ENCODE measurements around the gene WDR88.
"Not testable (repeated sequence)": the region's sequence is repeated elsewhere in the genome, so short reads cannot be mapped to it uniquely, and the experiment has no call there.

The WDR88 gene

GRCh38 chr19:33199441-33200265, 67.7 kb downstream of the WDR88 start:
- no peak for DNase-seq

- no peak for DNase-seq
Observed at GRCh38 chr19:33201473-33201872, 69.6 kb downstream of the WDR88 start.

GRCh38 chr19:33201886-33202545, 70.1 kb downstream of the WDR88 start:
- no peak for DNase-seq

DNA sequence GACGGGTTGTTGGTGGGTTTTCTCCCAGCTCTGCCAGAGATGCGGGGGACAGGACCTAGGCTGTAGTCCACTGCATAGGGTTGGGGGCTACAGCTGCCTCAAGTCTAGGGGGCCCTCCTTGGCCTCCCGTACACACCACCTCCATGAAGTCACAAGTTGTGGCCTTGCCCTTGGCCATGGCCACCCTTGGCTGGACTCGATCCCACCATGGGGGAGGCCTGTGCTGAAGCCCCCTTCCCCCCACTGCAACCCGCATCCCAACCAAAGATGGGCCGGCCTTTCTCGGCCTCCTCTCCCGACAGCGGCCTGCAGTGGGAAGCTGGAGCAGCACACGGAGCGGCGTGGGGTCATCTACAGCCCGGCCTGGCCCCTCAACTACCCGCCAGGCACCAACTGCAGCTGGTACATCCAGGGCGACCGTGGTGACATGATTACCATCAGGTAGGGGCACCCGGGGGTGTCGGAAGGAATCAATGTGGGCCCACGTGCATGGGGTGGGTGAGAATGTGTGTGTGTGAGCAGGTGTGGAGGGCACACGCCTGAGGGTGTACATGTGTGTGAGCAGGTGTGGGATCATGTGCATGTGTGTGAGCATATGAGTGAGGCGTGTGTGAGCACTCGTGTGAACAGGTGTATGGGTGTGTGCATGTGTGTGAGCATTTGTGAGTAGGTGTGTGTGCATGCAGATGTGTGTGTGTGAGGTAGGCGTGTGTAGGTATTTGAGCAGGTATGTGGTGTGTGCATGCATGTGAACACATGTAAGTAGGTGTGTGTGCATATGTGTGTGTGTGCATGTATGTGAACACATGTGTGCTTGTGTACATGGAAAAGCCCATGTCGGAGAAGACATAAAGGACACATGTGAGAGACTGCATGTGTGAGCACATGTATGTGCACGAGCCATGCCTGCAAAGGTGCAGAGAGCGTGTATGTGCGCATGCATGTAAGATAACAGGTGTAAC, 70.9 kb downstream of the WDR88 start:
- DNase-seq, result no peak

DNA sequence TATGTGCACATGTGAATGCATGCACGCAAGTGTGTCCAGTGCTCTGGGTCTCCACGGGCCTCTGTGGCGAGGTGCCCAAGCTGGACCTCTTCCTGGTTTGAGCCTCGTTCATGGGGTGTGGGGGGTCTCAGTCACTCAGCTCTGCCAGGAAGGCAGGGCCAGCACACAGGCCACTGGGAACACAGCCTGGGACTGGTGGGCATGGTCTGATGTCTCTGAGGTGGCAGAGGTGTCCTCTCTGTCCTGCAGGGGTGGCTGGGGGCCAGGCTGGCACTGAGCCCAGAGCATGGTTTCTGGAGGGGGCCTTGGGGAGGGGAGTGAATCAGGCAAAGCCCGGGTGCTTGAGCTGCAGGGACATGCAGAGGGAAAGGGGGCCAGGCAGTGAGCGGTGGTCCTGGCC, 71.6 kb downstream of the WDR88 start:
- no peak for DNase-seq

DNA sequence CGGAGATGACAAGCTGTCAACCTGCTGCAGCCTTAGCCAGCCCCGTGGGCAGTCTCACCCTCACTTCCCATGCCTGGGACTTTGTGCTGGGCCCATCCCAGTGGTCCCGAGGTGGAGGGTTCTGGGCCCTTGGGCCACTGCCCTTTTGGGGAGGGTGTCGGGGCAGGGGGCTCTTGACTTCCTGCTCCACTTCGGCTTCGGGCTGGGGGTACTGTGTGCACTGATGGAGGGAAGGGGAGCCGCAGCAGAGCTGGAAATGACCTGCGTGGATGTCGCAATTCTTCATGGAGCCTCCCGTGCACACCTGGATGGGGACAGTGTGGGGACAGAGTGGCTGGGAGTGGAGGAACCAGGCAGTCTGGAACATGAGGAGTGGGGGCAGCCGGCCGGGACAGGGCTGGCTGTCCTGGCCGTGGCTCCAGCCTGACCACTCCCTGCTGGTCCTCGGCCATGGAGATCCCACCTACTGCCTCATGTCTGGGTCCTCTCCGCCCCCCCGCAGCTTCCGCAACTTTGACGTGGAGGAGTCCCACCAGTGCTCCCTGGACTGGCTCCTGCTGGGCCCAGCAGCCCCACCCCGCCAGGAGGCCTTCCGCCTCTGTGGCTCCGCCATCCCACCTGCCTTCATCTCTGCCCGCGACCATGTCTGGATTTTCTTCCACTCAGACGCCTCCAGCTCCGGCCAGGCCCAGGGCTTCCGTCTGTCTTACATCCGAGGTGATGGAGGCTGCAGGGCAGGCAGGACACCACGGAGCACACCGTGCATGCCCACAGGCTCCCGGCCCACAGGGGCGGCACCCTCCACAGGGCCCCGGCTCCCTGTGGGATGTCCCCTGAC, 72.4 kb downstream of the WDR88 start:
- no peak for DNase-seq

GRCh38 chr19:33205110-33205509, 73.2 kb downstream of the WDR88 start:
- no peak for DNase-seq

DNA sequence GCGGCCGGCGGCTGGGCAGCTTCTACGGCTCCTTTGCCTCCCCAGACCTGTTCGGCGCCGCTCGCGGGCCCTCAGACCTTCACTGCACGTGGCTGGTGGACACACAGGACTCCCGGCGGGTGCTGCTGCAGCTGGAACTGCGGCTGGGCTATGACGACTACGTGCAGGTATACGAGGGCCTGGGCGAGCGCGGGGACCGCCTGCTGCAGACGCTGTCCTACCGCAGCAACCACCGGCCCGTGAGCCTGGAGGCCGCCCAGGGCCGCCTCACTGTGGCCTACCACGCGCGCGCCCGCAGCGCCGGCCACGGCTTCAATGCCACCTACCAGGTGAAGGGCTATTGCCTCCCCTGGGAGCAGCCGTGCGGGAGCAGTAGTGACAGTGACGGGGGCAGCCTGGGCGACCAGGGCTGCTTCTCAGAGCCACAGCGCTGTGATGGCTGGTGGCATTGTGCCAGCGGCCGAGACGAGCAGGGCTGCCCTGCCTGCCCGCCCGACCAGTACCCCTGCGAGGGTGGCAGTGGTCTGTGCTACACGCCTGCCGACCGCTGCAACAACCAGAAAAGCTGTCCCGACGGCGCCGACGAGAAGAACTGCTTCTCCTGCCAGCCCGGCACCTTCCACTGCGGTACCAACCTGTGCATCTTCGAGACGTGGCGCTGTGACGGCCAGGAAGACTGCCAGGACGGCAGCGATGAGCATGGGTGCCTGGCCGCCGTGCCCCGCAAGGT, 73.8 kb downstream of the WDR88 start:
- no peak for DNase-seq

DNA sequence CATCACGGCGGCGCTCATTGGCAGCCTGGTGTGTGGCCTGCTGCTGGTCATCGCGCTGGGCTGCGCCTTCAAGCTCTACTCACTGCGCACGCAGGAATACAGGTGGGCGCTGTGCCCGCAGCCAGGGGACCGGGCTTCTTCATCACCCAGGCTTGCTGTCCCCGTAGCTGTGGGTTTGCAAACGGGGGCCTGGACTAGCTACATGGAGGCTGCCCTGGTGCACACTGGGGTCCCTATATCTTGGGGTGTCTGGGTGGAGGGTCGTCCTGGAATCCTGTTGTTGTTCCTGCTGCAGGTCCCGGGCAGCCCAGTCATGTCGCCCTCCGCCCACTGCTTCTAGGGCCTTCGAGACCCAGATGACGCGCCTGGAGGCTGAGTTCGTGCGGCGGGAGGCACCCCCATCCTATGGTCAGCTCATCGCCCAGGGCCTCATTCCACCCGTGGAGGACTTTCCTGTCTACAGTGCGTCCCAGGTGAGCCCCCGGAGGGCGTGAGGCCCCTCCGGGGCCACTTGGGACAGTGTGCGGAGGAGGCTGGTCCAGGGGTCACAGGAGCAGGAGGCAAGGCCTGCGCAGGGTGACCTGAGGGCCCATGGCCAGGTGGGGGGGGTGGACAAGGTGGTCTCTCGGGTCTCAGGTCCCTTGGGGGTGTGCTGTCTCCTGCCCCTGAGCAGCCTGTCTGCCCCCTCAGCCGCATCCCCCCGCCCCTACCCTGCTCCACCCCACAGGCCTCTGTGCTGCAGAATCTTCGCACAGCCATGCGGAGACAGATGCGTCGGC, 74.5 kb downstream of the WDR88 start:
- no peak for DNase-seq

- no peak for DNase-seq
Observed at GRCh38 chr19:33207040-33207620, 75.2 kb downstream of the WDR88 start.

DNA sequence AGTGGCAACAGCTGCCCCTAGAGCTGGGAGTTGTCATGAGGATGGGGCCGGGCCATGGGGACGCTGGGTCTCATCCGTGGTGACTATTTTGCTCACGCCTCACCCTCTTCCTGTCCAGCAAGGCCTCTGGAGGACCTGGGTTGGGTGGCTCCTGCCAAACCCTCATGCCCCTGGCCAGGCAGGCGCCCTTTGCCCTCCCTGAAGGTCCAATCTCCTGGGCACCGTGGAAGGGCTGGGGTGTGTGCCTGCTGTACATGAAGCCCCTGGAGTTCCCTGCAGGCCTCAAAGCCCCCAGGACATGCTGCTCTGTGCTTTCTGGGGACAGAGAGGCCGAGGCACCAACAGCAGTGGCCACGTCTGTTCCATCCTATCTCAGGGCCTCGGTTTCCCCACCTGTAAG, 76.0 kb downstream of the WDR88 start:
- DNase-seq, result no peak

GRCh38 chr19:33208371-33208895, 76.5 kb downstream of the WDR88 start:
- DNase-seq, result no peak

- no peak for DNase-seq
Observed at GRCh38 chr19:33208904-33209849, 77.3 kb downstream of the WDR88 start.

DNA sequence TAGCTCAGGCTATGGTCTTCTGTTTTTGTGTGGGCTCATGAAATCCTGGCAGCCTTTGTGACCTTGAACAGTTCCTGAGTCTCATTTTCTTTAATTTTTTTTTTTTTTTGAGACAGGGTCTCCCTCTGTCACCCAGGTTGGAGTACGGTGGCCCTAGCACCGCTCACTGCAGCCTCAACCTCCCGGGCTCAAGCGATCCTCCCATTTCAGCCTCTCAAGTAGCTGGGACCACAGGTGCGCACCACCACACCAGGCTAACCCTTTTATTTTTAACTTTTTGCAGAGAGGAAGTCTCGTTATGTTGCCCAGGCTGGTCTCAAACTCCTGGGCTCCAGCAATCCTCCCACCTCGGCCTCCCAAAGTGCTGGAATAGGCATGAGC, 77.9 kb downstream of the WDR88 start:
- not testable (repeated sequence) for DNase-seq

DNA sequence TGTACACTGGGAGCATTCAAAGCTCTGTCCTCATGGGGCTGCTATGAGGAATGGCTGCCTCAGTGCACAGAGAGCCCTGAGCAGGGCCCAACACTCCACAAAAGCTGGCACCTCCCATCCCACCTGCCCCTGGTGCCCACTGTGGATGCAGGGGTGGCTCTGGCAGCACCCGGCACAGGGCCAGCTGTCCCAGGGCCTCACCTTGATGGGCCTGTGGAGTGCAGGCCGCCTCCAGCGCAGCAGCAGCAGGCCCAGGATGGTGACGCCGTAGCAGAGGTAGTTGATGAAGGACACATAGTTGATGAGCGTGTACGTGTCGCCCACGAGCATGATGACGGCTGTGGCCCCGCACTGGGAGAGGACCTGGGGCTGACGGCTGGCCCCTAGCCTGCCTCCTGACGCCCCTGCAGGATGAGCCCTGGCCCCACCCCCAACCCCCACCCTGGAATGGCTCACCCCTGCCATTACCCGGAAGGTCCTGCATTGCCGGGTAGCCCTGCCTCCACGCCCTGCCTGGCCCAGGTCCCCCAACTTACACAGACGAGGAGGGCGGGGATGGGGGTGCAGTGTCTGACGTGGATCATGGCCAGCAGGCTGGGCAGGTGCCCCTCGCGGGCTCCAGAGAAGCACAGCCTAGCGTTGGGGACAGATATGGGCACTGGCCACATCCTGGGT, 78.5 kb downstream of the WDR88 start:
- no peak for DNase-seq

- no peak for DNase-seq
Observed at GRCh38 chr19:33211794-33212435, 80.0 kb downstream of the WDR88 start.

GRCh38 chr19:33212436-33213172, 80.7 kb downstream of the WDR88 start:
- DNase-seq, result no peak
